IPS-NIHi7 (cell line): ENCODE results near the gene MFN2.
A peak's percentile ranks its signal among the peaks of the same experiment; 100 is the strongest.

Experiments
- DNase-seq: peaks from one replicate; pipeline ENCODE4 v3.0.0; 2012; ENCODE audit warnings: mixed read lengths; ENCODE audit errors: extremely low spot score

MFN2 gene

DNA sequence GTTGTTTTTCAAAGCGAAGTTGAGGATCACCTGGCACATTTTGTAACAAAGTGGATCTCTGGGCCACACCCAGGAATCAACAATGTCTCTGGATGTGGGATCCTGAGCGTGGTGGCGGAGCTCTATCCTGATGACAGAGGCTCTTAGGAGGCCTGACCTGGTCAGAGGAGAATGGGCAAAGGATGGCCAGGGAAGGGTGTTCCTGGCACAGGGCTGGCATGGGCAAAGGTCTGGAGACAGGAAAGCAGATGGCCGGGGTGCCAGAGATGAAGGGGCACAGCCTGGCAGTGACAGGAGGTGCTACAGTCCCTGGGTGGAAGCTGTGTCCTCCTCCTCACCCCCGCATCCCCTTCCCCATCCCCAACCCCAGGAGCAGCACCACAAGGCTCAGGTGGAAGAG is 20.0 kb upstream of the MFN2 start:
- no peak for DNase-seq

DNA sequence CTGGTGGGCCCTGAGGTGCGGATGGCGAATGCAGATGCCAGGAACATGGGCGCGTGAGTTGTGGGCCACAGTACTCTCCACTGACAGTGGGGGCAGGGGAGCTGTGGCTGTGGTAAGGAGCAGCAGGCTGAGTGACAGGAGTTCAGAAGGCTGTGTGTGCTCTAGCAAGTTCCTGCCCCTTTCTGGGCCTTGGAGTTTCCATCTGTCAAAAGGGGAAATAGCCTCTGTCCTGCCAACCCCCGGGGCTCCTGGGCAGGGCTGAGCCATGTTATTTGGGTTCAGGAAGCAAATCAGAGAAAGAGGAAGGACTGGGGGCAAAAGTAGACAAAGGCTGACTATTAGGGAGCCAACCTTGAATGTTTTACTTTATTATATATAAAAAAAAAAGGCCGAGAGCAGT is 19.5 kb upstream of the MFN2 start:
- no peak for DNase-seq

DNA sequence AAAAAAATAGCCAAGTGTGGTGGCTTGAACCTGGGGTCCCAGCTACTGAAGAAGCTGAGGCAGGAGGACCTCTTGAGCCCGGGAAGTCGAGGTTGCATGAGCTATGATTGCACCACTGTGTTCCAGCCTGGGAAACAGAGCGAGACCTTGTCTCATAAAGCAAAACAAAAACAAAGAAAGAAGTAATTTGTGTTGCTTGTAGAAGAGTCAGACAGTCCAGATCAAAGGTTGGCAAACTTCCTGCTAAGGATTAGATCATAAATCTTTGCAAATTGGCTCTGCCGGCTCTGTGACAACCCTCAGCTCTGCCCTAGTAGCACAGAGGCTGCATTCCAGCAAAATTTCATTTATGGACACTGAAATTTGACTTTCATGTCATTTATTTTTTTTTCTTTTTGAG is 19.0 kb upstream of the MFN2 start:
- DNase-seq: no peak

DNA sequence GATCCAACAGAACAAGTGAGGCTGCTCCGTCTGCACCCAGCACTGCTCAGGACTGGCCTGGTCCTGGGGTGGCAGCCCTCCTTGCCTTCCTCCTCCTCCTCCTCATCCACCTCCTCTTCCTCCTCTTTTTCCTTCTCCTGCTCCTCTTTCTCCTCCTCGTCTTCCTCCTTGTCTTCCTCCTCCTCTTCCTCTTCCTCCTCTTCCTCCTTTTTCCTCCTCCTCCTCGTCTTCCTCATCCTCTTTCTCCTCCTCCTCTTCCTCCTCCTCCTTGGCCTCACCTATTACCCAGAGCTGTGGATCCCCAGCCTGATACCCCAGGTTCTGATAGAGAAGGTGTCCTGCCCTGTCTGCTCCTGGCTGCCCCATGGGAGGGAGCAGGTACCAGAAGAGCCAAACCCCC is 16.6 kb upstream of the MFN2 start:
- no peak for DNase-seq

DNA sequence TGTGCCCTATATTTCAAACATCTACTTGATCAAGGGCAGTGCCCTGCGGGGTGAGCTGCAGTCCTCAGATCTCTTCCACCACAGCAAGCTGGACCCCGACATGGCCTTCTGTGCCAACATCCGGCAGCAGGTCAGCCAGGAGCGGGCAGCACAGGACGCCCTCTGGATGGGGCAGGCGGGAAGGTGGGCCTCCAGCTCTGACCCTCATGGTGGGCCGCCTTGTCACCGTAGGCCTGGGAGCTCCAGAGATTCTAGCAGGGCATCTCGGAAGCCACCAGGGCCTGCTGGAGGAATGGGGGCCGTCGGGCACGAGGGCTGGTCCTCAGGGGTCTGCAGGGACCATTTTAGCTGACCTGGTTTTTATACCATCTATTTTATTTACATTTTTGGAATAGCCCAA is 15.6 kb upstream of the MFN2 start:
- no peak for DNase-seq

DNA sequence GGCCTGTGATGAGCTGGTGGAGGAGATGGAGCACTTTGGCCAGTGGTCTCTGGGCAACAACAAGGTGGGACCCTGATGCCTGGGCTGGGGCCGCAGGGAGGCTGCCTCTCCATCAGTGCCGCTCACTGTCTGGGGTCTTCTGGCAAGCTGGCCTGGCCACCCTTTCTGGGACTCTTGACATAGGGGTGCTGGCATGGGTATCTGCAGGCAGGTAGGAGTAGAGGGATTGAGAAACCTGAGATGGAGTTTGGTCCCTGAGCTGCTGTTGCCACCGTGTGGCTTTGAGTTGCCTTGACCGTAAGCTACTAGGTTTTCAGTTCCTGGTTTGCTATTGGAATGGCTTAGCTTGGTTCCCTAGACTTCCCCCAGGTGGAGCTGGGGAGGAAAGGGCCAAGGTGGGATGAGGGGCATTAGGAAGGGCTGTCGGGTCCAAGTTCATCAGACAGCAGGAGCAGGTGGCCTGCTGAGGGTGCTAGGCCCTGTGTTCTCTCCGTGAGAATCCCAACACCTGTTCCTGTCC is 13.2 kb upstream of the MFN2 start:
- peak; percentile 91 for DNase-seq

DNA sequence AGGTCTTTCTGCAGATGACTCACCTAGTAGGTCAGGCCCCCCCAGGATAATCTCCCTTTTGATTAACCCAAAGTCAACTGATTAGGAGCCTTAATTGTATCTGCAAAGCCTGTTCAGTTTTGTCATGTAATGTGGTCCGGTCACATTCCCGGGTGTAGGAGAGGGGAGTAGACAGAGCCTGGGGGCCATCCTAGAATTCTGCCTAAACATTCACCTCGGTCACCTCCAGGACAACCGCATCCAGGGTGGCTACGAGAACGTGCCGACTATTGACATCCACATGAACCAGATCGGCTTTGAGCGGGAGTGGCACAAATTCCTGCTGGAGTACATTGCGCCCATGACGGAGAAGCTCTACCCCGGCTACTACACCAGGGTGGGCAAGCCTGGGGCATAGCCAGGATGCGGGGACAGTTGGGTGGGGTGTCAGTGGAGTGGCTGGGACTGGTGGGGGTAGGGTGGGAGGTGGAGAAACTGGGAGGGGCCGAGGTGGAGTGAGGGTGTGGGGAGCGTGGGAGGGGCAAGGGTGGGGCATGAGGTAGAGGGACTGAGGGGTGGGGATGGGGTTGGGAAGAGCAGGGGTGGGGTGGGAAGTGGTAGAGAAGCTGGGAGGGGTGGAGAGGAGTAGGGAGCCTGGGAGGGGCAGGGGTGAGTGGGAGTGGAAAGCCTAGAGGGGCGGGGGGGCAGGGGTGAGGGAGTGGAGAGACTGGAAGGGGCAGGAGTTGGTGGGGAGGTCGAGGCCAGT is 9.6 kb upstream of the MFN2 start:
- no peak for DNase-seq

DNA sequence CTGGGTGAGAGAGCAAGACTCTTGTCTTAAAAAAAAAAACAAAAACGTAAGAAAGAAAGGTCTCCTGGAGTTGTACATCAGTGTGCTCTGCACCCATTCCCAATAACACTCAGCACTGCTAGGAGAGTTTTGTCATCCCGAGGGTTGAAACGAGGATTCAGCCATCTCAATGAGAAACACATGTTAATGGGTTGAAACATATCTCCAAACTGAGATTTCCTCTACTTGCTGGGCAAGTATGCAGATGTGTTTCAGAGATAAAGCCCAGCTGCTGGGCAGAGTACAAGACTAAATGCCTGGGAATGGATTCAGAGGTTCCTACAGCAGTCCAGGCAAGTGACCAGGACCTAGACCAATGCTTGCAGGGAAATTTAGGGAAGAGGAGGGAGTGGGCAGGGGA is 2.6 kb upstream of the MFN2 start:
- DNase-seq: no peak

DNA sequence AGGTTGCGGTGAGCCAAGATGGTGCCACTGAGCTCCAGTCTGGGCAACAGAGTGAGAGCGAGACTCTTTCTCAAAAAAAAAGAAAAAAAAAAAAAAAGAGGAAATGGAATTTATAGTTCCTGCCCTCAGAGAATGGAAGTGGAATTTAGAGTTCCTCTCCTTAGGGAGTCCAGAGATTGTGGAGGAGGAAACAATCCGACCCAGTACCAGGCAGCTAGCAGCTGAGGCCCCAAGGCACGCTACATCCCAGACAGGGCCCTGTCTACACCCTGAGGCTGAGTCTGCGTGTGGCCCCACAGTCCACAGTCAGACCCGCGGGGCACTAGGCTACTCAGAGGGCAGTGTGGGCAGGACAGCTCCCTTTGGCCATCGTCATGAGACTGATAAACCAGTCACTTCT is 1.9 kb upstream of the MFN2 start:
- DNase-seq: no peak

DNA sequence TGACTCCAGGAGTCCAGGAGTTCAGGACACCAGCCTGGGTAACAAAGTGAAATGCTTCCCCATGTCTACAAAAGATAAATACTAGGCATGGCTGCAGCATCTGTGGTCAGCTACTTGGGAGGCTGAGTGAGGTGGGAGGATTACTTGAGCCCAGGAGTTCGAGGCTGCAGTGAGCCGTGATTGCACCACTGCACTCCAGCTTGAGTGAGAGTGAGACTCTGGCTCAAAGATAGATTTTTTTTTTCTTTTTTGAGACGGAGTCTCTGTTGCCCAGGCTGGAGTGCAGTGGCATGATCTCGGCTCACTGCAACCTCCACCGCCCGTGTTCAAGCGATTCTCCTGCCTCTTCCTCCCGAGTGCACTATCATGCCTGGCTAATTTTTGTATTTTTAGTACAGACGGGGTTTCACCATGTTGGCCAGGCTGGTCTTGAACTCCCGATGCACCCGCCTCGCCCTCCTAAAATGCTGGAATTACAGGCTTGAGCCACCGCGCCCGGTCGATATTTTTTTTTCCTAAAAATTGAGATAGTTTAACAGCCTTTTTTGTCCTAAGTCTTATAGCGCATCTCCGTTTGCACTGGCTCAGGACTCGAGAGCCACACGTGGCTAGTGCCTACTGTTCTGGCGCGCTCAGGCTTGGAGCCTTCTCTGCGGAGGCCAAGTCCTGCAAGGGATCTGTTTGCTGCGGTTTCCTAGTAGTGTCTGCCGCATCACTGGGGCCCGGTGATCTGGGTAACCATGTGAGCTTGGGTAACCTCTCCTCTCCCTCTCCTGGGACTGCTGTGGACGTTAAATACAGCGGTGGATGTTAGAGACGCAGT is 1.0 kb upstream of the MFN2 start:
- DNase-seq: no peak

DNA sequence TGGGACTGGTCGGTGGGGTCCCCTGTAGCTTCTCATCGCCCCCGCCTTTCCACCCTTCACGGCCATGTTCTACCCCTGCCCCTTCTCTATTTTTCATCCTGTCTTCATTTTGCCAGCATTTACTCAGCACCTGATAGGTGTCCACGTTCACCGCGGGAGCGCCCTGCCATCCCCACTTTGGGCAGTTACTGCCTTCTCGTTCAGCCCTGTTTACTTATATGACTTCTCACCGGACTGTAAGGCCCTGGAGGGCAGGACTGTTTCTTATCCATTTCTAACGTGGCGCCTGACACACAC is 380 bp downstream of the MFN2 start:
- DNase-seq: peak; percentile 73

DNA sequence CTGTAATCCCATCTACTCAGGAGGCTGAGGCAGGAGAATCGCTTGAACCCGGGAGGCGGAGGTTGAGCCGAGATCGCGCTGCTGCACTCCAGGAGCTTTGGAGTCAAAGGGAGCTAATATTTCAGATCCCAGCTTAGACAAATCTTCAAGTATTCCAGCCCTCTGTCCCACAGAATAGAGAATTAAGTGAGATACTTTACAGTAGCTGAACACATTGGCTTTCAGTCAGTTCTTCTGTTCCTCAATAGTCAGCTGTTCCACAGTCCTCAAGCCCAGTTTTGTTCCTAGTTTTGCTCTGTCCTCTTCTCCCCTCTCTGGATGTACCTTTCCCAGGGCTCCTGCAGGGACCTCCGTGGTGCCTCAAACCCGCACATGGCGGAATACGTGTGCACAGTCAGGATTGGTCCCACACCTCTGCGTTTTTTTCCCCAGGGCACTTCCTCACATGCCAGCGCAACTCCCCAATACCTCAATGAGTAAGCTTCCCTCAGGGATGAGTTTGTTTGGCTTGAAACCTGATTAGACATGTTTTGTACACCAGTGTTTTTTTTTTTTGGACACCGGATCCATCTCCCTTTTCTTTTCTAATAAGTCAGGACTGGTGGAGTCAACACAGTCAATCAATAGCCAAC is 1.2 kb downstream of the MFN2 start:
- no peak for DNase-seq

DNA sequence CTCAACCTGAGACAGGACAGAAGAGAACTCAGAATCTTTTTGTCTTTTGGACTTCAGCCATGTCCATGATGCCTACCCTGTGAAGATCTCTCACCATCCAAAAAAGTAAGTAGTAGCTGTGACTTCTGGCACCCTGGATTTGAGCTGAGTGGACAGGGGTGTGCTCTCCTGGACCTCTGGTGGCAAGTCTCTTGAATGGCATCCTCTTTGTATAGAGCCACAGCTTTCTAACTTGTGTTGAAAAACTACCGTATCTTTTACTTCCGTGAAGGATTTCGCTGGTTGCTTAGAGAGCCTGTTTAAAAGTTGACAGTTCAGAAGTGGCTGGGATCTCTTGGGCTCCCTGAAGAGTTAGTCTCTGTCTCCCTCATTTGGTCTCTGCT is 1.8 kb downstream of the MFN2 start:
- DNase-seq: no peak

DNA sequence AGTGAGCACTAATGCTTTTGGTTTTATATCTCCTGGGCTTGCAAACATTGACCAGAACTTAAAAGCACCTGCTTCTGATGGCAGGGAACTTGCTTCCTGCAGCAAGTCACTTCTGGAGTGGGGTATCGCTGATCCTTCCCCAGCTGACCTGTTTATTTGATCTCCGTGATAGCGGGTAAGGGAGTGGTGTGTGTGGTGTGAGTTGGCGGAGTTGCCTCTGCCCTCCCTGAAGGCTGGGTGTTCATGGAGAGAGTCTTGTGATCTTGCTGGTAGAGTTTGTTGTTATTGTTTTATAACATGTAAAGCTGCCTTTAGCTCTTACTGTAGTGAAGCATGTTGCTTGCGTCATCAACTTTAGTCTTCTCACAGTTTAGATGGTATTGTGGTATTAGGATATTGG is 3.9 kb downstream of the MFN2 start:
- no peak for DNase-seq

DNA sequence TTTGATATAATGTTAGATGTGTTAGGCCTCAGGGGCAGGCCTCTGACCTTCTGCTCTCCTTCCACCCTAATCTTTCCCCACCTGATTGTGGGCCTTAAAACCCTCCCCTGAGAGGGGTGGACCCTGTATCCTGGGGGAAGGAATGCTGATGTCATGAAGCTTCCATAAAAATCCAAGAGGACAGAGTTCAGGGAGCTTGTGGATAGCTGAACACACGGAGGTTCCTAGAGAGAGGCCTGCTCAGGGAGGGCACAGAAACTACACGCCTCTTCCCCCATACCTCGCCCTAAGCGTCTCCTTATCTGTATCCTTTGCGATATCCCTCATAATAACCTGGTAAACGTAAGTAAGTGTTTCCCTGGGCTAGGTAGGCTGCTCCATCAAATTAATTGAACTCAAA is 4.3 kb downstream of the MFN2 start:
- DNase-seq: no peak

DNA sequence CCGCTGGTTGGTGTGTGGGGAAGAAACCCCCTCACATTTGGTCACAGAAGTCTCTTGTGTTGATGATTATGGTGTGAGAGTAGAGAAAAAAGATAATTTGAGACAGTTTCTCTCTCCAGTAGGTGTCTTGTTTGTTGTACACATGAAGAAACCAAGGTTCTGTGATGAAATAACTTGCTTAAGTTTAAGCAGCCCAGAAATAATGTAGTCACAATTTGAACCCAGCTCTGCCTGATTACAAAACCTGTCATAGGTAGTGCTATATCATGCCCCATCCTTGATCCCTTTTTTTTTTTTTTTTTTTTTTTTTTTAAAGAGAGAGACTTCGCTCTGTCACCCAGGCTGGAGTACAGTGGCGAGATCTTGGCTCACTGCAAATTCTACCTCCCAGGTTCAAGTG is 4.9 kb downstream of the MFN2 start:
- DNase-seq: no peak

DNA sequence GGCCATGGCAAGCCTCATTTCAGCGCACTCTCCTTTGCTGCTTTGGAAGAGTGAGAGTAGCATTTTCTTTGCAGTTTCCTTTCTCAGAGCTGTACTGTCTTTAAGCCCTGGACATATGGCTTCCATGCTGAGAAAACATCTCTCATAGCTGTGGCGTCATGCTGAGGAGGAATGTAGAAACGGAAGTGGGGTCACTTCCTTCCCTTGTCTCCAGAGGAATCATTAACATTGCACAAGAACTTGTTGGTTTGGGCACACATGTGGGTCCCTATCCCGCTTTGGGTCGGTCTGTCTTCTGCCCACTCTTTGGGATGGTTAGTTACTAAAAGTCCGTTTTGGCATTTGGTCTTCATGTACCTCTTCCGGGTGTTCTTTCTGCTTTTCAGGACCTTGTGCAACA is 5.6 kb downstream of the MFN2 start:
- no peak for DNase-seq

DNA sequence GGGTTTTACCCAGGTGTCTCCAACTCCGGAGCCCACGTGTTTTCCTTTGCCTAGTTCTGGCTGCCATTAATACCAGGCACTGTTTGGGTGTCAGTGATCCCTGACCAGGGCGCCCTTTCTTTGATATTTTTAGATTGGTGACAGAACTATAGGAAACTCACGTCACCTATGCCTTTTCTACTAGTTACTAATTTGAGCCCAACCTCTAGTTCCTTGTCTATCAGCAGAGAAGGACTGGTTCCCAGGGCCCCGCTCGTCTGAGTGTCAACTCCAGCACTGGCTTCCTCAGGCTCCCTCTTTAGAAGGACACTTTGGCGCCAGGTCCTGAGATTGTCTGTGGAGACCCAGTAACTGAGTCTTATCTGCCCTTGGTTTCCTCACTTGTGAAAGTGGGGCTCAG is 9.4 kb downstream of the MFN2 start:
- DNase-seq: no peak

DNA sequence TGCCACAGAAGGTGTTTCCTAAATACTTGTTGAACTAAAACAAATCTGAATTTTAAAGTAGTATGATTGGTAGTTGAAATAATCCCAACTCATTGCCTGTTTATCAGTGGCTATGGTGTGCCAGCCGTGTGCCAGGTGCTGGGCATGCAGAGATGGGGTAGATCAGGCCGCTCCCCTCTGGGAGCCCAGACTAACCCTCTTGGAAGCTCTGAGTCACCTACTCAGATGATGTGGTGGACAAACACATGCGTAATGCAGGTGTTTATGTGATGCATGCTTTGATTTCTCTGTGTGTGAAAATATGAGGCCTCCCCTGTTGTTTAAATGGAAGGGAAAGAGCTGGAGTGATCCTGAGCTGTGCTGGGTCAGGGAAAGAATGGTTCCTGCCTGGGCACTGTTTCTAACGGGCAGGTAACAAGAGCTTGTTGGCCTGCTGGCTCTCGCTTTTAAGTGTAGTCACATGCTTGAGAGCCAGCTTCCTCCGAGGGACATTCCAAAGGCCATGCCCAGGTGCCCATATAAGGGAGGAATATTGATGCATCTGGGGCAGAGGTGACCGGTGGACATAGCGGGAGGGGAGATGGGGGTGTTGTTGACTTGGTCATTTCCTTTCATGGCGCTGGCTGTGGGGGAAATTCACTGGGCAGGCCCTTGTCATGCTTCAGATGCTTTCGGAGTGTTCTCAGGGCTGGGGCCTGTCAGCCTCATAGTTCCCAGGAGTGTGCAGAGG is 10.2 kb downstream of the MFN2 start:
- no peak for DNase-seq

DNA sequence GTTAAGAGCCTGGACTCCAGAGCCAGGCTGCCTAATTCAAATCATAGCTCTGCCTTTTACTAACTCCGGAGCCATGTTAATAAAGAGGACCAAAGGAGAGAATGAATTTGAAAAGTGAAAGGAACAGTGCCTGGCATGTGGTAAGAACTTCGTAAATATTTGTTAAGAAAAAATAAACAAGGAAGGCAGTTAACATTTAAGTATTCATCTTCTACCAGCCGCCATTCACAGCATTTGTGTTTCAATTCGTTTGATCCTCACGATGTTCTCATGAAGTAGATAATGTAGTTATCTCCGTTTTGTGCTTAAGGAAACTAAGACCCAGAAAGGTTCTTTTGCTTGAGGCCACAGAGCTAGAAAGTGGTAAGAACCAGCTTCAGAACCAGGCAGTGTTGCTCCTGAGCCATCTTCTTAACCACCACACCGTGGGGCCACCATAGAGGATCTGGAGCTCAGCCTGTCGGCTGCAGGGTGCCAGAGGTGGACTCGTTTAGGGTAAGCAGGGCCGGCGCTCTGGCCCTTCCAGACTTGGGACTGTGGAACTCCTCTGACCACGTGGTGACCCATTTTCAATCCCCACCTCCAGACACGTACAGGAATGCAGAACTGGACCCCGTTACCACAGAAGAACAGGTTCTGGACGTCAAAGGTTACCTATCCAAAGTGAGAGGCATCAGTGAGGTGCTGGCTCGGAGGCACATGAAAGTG is 11.9 kb downstream of the MFN2 start:
- DNase-seq: no peak

DNA sequence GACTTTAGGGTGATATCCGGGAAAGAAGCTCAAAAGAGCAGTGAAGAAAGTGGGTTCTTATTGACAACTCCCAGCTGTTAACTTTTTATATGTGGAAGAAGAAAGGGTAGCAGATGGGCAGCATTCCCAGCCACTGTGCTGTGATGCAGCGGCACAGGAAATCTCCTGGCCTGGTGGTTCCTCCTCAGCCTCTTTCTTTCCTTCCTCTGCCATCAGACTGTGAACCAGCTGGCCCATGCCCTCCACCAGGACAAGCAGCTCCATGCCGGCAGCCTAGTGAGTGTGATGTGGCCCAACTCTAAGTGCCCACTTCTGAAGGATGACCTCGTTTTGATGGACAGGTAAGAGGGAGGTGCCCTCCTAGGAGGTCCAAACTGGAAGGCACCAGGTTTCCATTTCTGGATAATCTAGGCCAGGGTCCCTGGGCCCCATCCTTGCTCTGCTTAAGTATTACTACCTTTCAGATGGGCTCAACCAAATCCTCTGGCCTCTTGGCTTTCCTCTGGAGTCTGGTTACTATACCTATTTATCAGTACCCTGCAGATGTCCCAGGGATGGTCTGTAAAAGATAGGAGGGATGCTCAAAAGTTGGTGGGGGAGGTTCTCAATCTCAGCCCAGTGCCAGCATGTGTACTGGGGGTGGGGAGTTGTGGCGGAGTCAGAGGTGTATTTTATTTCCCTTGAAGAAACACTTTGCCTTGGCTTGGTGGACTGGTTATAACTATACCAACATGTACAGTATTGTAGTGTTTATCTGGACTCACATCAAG is 17.0 kb downstream of the MFN2 start:
- no peak for DNase-seq
